GM12874 (cell line): ENCODE data around the gene CISTR.

Experiments
- CTCF ChIP-seq: IDR thresholded peaks from 2 replicates; pipeline ENCODE4 v1.5.1; 2011; ENCODE audit warnings: low read depth, mild to moderate bottlenecking, control low read depth, low read length, moderate library complexity; ENCODE audit not compliant: insufficient read depth

Gene CISTR

GRCh38 chr12:53748072-53748840, 3.5 kb downstream of the CISTR start:
- TF ChIP-seq CTCF = no peak

DNA sequence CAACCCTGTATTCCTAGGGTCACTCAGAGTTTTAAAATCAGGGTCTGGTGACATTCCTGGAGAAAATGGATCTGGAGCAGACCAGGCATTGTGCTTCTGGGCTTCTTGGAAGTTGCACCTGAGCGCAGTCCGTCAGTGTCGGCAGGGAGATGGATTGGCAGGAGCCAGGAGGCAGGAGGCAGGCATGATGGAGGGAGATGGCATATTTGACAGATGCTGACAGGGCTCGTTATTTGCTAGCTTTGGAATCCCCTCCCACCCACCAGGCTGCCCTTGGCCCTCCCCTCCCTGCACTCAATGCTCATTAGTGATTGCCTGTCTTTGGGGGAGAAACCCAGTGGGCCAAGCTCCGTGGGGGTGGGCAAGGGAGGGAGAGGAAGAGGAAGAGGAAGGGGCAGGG, 4.7 kb downstream of the CISTR start:
- TF ChIP-seq CTCF = no peak

- peak; percentile 100 for TF ChIP-seq CTCF
These were observed 5.1 kb downstream of the CISTR start for GRCh38 chr12:53746592-53747092.

DNA sequence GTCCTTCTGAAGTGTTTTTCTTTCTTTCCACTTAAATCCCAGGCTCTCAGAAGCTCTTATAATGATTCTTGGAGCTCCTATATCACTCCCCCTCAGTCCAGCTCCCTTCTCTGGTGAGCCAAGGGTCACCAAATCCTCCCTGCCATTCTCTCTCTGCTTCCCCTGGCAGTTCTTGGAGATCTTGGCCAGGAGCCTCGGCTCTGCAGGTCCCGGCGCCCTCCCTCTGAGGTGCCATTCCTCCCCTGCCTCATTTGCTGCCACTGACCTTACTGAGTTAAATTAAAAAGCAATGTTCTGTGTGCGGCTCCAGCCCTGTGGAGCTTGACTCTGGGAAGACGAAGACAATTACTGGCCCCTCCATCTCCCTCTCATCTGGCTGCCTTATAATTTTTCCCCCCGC, 7.0 kb downstream of the CISTR start:
- TF ChIP-seq CTCF = no peak

DNA sequence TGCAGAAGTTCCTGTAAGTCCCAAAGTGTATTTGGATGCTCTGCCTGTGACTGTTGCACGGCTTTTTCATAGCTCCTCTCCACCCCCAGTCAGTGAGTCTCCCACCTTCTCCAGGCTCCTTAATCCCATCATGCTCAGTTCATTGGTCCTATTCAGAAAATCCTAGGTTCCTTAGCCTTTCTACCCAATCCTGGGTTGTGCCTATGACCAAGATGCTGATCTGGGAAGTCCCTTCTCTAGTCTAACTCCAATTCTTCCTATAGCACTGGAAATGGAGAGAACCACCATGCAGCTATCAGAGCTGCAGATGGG, 7.7 kb downstream of the CISTR start:
- TF ChIP-seq CTCF = no peak

GRCh38 chr12:53743266-53744129, 8.3 kb downstream of the CISTR start:
- TF ChIP-seq CTCF = peak; percentile 92

- TF ChIP-seq CTCF = no peak
These were observed 11.7 kb downstream of the CISTR start for GRCh38 chr12:53740130-53740491.
